ENCODE data around the gene HNF4A.
"Not testable (repeated sequence)": the region's sequence is repeated elsewhere in the genome, so short reads cannot be mapped to it uniquely, and the experiment has no call there.

HNF4A gene

GRCh38 chr20:44470327-44470726 lies 114.8 kb downstream of the HNF4A start:
- no peak for DNase-seq (ENCODE audit: low spot score)

- peak; percentile 46 for DNase-seq (ENCODE audit: low spot score)
These were observed 116.0 kb downstream of the HNF4A start for GRCh38 chr20:44471481-44471882.

DNA sequence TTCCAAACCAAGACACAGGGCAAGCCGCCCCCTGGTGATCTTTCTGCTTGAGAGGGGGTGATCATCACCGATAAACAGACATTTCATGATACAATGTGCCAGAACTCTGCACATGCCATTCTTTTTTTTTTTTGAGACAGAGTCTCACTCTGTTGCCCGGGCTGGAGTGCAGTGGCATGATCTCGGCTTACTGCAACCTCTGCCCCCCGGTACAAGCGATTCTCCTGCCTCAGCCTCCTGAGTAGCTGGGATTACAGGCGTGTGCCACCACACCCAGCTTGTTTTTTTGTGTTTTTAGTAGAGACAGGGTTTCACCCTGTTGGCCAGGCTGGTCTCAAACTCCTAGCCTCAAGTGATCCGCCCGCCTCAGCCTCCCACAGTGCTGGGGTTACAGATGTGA lies 116.8 kb downstream of the HNF4A start:
- DNase-seq (ENCODE audit: low spot score), result not testable (repeated sequence)

DNA sequence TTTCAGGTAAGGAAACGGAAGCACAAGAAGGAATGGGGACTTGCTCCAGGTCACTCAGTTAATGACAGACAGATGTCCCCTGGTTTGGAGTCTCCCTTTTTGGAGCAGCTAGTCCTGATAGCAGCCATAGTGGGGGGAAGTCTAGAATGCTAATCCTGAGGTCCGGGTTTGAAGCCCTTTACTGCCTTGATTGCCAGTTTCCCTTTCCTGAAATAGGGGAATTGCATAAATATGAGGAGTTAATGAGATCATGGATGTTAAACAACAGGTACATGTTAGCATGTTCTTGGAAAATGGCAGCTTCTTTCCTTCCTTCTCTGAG lies 119.8 kb downstream of the HNF4A start:
- DNase-seq (ENCODE audit: low spot score), result no peak

GRCh38 chr20:44475694-44476560 lies 120.4 kb downstream of the HNF4A start, which contains the start of gene TTPAL:
TSS of gene TTPAL (plus strand) at chr20:44475874. CDS start at chr20:44480000, 4,126 bp downstream.
- peak; percentile 96 for DNase-seq (ENCODE audit: low spot score)

DNA sequence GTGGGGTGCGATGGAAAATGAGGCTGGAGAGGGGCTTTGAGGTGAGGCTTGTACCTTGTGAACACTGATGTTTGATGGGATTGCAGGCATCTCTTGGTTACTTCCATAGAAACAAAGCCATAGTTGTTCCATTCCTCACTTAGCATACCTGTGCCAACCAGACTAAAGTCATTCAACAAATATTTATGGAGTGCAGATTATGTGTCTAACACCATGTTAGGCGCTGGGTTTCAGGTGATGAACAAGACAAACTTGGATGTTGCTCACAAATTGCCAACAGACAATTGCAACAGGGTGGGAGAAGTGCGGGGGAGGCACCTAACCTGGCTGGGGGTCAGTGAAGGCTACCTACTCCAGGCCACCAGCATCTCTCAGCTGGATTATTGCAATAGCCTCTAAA lies 121.7 kb downstream of the HNF4A start:
- peak; percentile 41 for DNase-seq (ENCODE audit: low spot score)

- DNase-seq (ENCODE audit: low spot score), result peak; percentile 43
These were observed 122.7 kb downstream of the HNF4A start for GRCh38 chr20:44478206-44478605.

- DNase-seq (ENCODE audit: low spot score), result no peak
These were observed 124.1 kb downstream of the HNF4A start for GRCh38 chr20:44479643-44480042.

DNA sequence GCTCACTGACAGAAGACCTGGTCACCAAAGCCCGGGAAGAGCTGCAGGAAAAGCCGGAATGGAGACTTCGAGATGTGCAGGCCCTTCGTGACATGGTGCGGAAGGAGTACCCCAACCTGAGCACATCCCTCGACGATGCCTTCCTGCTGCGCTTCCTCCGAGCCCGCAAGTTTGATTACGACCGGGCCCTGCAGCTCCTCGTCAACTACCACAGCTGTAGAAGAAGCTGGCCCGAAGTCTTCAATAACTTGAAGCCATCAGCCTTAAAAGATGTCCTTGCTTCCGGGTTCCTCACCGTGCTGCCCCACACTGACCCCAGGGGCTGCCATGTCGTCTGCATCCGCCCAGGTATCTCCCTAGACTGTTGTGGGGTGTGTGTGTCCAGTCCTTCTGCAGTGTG lies 124.6 kb downstream of the HNF4A start:
- no peak for DNase-seq (ENCODE audit: low spot score)

GRCh38 chr20:44481719-44482416 lies 126.4 kb downstream of the HNF4A start:
- no peak for DNase-seq (ENCODE audit: low spot score)

DNA sequence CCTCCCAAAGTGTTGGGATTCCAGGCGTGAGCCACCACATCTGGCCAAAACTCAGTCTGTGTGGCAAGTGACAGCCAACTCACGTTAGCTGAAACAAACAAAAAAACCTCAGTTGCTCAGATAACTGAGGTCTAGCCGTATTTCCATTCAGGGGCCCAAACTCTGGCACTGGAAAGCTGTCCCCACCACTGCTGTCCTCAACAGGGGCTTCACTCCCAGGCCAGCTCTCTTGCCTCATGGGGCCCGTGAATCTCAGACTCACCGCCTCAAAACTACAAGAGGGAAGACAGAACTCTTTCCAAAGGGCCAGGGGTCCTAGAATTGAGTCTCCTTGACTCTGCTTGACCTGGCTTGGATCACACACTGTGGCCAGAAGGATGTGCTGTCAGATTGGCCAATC lies 127.6 kb downstream of the HNF4A start:
- DNase-seq (ENCODE audit: low spot score), result no peak
